Hippocampal formation (tissue), 2 donors: ENCODE data around the gene MPZL1.

Experiments
- DNase-seq, 2 donors: peaks; one replicate each; lab custom pipeline; 2025; lab: John Stamatoyannopoulos, UW

MPZL1 gene

DNA sequence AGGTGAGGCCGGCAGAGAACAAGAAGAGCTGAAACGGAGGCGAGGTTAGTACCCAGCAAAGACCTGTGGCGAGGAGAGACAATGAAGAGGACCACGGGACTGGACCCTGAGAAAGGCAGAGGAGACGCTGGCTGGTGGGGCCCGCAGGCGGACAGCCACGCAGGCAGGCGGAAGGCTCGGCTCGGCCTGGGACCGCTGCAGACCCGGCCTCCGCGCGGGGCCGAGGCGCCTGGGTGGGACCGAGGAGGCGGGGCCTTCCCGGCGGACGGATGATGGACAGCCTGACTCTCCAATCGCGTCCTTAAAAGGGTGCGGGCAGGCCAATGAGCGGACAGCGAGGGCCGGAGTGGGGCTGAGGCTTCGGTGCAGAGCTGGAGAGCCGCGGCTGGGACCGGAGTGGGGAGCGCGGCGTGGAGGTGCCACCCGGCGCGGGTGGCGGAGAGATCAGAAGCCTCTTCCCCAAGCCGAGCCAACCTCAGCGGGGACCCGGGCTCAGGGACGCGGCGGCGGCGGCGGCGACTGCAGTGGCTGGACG is at the start of gene MPZL1:
Gene MPZL1, plus strand, starts transcription at position 366 of the 535 bp plus-strand sequence. CDS start 170 bp downstream, outside the sequence.
- peak; percentile 91 to 96 for DNase-seq

DNA sequence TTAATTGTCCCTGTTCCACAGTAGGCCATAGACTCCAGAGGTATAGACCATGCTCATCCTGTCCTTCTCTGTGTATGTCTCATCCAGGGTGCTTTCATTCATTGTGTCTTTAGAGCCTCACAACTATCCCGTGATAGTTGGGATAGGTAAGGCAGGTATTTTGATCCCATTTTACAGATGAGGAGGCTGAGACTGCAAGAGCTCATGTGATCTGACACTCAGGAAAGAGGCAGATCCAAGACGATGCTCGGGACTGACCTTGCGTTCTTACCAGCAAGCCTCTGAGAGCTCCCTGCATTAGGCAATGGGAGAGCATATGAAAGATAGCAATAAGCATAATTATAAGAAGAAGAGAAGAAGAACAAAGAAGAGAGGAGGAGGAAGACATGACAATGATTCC is 49.0 kb upstream of the MPZL1 start:
- no peak for DNase-seq

DNA sequence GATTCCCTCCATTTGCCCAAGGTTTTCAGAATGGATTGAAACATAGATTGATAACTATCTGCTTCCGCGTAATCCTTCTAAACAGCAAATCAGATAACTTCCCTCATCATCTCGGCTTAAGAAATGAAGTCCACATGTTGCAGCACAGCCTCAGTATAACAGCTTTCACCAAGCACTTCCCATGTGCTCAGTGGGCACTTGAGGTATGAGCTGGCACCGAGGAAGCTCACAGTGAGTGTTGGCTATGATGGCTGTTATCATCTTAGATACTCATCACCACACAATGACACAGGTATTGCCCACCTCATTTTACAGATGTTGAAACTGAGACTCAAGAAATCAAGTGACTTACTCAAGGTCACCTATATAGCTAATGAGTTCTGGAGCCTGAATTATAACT is 48.5 kb upstream of the MPZL1 start:
- DNase-seq: no peak

DNA sequence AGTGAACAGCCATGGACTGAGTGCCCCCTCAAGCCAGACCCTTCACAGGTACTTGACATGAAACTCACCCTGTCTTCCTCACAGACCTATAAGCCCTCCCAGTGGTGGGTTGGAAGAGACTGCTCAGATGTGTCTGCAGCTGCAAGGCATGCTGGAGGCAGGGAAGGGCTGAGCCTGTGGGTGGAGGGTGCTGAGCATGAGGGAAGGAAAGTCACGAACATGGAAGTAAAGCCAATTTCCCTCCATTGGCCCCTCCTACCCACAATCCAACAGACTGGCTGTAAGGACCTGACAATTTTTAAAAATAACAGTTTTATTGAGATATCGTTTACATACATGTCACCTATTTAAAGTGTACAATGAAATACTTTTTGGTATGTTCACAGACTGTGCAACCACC is 47.6 kb upstream of the MPZL1 start:
- no peak for DNase-seq

DNA sequence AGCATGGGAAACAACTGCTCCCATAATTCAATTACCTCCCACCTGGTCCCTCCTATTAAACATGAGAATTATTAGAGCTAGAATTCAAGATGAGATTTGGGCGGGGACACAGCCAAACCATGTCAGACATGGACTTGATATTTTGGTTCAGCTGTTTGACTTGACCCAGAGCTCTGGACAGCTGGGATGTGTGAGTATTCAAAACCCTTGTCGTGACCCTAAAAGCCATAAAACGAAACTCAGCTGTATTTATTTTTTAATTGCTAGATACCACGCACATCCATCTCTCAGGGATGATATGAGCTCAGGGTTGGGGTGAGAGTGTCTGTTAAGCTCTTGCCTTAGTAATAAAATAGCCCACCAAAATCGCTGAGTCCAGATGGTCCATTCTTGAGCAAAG is 46.3 kb upstream of the MPZL1 start:
- no peak for DNase-seq

DNA sequence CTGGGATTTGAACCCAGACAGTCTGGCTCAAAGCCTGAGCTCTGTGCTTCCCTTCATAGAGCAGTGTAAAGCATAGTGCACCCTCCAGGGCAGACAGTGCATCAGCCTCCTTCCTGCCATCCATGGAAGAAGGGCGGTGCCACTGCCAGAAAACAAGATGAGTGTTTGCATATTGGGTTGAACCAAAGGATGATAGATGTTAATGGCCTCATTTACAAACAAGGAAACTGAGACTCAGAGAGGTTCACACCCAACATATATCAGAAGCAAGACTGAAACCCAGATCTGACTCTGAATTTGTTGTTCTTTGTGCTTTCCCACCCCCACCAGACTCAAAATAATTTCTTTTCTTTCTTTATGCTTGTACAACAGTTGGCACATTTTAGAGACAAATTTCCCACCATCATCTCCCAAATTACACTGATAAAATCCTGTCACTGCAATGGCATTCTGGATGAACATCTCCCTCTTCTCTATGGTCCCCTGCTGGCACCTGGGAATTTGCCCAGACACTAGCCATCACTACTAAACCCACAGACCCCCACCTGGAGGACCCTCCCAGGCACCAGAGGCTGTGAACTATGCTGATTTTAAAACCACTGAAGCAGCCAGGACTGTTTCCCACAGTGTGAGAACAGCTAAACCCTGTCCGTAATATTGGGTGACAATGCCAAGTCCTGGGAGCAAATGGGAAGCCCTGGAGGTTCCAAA is 45.4 kb upstream of the MPZL1 start:
- DNase-seq: no peak

DNA sequence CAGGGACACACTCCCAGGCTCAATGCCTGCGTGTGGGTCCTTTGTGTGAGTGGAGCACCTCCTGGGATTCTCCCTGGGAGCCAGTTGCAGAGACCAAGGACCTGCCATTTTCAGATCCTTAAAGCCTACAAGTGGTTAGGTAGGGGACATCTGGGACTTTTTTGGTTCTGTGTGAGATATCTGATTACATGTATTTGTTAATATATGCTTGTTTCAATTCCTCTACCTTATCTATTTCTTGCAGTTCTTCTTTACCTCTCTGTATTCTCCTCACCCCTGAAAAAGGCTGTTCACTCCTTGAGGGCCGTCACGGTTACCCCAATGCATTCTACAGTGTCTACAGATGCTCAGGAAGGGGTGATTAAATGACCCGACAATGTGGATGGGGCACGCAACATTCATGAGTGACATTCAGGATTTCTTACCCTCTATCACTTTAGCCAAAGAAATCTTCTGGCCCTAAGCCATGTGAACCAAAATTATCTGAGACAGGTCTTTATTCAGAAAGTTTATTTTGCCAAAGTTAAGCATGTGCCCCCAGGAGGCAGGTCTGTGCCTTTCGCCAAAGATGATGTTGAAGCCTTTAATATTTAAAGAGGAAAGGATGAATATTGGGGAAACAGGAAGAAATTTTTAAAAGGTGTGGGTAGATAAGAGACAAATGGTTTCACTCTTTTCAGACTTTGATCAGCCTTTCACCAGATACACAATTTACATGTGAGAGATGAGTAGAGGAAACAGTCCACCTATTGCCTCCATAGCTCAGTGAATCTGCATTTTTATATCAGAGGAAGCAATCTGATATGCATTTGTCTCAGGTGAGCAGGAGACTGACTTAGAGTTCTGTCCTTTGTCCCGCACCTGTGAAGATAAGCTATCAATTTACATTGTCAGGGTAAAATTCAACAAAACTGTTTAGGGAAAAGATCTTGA is 44.6 kb upstream of the MPZL1 start:
- no peak for DNase-seq

DNA sequence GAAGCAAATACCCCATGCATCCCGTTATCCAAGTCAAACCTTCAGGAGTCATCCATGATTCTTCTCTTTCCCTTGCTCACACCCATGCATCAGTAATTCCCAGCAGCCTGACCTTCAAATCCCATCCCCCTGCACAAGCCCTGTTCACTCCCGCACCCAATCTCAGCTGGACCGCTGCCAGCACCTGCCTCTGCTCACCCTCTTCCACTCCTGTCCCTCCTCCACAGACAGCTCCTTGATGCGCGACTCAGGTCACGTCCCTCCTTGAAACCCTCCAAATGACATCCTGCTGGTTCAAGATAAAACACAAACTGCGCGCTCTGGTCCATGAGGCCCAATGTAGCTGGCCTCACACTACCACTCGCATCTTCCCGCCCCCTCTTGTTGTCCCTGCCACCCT is 43.4 kb upstream of the MPZL1 start:
- no peak for DNase-seq

DNA sequence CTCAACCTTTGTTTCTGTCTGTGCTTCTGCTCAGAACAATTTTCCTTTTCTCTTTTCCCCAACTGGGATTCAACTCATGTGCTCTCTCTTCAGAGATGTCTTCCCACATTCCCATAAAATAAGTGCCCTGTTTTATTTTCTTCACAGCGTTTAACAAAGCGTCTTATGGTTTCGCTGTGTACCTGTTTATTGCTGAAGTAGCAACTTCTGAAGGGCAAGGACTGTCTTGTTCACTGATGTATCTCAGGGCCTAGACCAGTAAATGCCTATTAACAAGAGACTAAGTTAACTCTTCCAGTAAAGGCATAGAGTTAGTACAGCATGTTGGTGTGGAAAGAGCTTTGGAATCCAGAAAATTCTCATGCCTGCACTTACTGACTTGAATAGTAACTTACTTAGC is 42.9 kb upstream of the MPZL1 start:
- DNase-seq: no peak

DNA sequence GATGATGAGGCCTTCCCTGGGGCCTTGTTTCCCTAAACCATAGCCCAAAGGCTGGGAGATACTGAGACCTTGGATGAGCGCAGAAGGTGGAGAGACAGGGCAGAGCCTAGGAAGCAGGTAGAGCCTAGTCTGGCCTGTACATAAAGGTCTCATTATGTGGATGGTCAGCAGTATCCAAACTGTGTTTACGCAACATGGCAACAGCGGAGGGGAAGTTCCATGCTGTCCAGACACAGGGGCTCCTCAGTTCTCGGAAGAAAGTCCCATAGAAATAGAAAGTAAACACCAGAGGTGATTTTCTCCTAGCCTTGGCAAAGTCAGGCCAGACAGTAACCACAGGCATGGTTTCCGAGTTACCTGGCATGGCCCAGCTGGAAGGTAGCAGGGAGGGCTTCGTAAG is 42.1 kb upstream of the MPZL1 start:
- DNase-seq: no peak

DNA sequence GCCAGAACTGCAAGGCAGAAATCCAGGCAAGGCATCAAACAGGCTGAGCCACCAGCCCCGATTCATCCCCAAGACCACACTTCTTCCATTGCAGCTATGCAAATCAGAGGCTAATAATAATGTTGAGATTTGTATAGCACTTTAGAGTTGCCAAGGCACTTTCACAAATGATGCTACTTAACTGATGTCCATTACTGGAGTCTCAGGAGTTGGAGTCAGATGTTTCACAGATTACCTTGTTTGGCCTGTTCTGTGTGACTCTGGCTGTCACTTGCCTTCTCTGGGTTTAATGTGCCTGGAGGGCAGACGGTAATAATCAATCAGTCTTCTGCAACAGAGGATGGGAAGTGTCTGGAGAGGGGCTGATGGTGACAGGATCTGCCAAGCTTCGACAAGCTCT is 40.8 kb upstream of the MPZL1 start:
- DNase-seq: no peak

DNA sequence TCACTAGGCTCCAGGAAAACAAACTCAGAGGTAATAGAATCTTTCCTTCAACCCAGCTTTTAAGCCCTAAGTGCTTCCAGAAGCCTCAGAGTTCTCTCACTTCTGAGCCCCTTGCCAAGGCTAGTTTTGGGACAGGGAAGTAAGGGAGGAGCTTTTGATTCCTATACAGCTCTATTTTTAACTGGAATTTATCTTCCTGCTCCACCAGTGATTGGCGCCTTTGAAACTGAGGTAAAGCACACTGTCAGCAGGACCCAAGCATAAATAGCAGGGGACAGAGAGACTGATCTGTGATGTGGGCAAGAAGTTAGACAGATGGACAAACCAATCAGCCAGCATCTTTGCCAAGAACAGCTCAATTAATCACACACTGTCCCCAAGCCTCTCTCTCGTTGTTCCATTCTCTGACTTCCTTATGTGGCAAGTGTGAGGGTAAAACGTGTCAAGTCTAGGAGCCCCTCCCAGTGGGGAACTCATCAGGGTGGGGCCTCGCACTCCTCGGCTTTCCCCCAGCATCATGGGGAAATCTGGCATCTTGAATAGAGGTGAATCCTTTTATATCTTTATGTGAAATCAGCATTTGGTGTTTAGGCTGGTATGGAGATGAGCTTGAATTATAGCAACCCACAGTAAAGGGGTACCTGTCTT is 40.2 kb upstream of the MPZL1 start:
- no peak for DNase-seq

DNA sequence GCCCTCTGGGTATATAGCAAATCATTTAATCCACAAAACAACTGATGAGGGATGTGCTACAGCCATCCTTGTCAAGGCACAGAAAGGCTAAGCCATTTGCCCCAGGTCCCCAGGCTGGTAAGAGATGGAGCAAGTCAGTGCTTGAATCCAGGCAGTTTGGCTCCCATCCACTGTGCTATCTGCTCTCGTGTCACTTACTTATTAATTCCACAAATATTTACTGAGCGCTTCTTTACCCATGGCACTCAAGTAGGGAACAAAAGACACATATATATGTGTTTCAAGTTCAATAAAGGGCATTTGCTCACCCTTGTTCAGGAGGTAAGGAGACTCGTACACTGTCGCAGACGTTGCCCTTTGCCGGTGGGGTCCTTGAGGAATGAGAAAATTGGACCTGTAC is 38.6 kb upstream of the MPZL1 start:
- DNase-seq: no peak

DNA sequence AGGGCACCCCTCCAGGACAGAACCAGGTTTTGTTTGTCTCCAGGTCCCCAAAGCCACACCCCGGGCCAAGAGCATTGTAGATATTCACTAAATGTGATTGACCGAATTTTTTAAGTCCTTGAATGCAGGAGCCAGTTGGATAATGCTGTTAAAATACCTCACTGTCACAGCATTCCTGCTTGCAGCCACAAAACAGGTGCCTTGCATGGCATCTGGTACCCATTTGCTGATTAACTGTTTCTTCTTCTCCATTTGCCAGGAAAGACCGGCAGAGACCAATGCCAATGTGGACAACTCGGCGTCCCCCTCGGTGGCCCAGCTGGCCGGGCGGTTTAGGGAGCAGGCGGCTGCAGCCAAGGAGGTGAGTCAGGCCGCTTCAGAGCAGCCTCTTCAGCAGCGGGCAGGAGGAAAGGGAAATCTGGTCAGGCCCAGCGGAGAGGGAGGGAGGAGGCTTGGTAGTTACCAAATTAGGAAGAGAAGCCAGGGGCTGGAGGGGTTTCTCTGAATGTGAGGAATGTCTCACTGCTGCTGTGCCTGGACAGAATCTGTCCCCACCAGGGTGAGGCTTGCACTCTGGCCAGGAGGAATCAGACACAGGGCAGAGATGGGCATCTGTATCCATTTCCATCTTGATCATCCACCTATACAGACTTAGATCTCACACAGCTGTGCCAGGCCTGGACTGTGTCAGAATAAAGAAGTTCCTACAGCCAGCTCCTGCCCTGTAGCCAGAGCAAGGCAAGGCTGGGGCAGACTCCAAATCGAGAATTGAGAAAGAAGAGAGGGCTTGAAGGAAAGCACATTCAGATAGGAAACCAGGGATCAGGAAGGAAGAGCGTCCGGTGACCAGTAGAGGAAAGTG is 37.9 kb upstream of the MPZL1 start:
- DNase-seq: no peak

DNA sequence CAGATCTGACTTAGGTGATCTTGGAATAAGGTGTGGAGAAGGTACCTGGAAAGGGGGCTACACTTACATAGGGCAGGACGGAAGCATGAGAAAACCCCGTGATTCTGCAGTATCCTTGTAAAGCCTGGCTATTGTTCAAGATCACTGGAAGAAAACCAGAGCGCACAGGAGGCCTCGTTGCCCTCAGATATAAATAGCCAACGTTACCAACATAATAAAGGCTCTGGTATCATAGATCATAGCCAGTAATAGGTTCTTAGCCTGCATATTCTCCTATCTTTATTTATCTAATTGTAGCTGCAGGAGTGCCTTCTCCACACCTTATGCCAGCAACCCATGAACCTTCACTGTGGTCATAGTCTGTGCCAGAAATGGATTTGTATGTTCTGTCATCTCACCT is 35.9 kb upstream of the MPZL1 start:
- DNase-seq: no peak

DNA sequence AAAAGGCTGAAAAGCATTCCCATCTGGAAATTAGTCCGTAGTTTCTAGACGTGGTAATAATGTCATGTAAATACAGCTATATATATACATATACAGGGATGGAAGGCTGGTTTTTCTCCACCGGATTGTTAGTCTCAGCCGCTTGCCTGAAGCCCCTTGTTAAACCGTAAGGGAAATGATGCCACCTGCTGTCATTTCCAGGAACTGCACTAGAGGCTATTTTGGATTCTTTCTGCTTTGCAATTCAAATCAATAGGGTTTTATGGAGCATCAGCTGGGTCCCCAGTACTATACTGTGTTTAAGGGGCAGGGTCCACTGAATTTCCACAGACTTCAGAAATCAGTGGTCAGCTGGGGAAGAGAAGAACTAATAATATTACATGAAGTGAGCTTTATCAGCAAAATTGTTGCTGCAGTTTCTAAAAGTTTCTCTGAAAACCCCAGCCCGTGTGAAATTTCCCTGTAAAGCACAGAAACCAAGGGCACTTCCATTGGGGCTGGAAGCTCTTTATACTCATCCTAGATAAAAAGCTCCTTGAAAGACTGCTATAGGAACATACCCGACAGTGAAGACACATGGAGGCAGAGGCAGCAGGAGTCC is 33.8 kb upstream of the MPZL1 start:
- peak; percentile 62 to 75 for DNase-seq

DNA sequence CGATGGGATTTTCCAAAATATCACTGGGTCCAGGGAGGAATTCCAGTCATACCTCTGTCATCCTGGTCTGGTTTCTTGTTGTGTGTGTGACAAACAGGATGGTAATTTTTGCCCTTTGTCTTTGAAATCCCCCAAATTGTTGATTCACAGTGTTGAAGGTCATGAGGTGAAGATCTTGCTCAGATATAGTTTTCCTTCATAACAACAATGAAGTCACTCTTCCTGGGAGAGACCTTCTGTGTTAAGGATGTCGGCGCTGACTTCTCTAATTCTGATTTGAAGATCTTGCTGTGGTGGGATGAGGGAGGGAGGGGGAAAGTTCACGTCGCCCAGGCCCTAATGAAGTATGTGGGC is 32.2 kb upstream of the MPZL1 start:
- no peak for DNase-seq

DNA sequence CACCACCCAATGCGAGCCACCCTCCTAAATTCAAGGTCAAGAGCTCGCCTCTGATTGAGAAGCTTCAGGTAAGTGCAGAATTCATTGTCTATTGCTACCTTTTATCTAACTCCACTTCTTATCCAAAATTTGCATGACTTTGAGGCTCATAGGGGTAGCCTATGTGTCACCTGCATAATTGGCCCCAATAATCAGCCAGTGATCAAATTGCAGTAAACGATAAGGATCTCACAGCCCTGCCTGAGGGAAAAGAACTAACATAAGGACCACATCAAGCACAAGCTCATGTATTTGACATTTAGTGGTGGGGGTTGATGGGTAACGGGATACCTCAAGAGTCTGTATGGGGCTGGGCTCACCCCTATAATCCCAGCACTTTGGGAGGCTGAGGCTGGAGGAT is 31.7 kb upstream of the MPZL1 start:
- no peak for DNase-seq

DNA sequence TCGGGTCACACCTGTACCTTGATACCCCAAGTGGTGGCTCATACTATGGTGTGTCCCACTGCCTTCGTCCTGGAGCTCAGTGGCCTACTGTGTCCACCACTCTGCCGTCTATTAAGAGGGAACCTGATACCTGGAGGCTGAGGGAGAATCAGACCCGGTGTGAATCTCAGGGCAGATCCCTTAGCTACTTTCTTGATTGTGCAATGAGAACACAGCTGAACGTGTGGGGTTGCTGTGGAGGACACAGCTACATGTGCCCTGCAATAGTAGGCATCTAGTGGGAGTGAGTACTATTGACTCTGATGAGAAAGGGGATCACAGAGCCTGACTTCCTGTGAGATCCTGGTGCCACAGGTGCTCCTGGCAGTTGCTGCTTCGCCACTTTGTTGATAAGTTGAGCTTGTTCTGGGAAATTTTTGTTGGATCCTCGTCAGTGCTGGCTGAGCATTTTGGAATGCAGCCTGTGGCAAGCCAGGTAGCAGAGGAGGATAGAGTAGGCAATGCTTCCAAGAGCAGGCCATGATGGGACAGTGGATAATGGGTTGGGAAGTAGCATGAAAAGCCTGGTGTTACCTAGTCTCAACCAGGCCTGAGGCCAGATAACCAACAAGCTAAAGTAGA is 28.2 kb upstream of the MPZL1 start:
- no peak for DNase-seq

DNA sequence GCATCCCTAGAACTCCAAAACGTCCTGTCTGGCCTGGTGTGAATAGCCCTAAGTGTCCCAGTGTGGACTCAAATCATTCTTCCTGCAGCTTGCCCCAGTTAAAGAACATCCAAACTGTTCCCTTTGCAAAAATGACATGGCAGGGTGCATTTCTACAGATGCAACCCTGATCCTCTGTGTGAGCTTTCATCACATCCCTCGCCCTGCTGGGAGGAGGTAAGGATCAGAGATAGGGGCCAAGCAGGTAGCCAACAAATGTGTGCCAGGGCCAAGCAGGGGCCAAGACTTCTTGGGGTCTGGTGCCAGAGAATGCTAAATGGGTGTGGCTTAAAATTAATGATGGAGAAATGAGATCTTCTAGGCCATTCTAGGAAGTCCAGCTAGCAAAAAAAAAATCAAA is 27.1 kb upstream of the MPZL1 start:
- DNase-seq: no peak

DNA sequence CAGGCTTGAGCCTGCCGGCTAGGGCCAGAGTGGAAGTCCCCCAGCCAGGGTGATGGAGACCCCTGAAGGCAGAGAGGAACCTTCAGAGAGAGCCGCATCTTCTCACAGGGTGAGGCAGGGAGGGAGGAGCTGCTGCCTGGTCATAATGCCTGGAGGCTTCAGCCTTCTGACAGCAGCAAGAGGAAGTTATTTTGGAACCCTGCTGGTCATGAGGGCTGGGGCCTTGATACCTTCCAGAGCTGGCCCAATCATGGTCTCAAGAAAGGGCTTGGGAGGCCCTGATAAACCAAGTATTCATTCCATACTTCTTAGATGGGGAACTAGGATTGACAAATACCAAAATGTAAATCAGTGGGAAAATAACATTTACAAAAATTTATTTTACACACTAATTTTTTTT is 26.6 kb upstream of the MPZL1 start:
- DNase-seq: no peak
